DMS153 (cell line): Measurements from ENCODE around the gene GPAM.

Experiments
- DNase-seq: peaks from one replicate; lab custom pipeline; 2025; lab: John Stamatoyannopoulos, UW

Gene GPAM

DNA sequence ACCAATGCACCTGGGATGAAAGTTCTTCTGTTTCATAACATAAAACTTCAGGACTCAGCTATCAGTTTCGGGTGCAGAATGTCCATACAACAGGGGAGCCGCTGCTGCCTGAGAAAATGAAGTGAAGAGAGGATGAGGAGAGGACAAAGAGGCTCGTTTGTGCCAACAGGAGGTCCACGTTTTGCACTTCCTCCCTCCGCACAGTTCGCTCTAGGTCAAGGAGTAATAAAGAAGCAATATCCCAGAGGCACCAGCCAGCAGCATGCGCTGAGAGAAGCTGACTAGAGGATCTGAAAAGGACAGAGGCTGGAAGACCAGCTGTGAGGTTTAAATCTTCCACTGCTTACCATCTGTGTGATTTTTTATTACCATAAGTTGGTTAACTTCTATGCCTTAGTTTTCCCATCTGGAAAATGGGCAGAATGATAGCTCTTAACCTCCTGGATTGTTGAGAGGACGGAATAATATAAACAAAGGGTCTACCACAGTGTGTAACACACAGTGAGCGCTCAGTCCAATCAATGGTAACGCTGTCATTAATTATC, 709 bp downstream of the GPAM start:
- no peak for DNase-seq

- no peak for DNase-seq
Measured at GRCh38 chr10:112177247-112177646, 6.3 kb downstream of the GPAM start.

GRCh38 chr10:112176543-112176942, 7.0 kb downstream of the GPAM start:
- DNase-seq: no peak

DNA sequence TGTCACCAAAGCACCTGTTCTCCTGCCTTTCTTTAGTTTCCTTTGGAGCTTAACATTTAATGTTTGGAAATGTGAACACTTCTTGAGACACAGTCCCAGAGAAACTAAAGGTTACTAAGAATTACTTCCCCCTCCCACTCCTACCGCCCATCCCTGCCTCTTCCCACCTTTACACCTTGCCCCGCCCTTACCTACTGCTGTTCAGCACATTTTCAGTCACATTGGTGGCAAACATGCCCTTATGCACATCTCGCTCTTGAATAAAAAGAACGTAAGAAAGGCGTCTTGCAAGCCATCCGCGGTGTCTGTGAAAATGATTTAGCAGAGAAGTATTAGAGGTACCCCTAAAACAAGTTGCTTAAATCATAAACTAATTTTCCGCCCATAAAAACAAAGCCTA, 8.2 kb downstream of the GPAM start:
- no peak for DNase-seq

DNA sequence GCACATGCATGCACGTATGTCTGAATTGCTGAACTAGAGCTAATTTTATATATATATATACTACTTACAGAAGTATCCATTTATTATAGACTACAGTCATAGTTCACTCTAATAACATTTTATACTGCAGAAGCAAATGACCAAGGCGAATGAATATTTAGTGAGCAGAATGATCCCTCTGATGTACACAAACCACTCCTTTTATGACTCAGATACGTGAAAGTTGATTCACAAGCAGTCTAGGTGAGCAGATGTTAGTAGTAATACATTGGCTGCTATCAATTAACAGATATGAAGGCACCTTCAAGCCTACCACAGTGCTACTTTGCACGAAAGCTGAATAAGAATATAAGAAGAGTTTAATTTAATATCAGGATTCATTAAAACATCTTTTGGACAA, 10.4 kb downstream of the GPAM start:
- no peak for DNase-seq

DNA sequence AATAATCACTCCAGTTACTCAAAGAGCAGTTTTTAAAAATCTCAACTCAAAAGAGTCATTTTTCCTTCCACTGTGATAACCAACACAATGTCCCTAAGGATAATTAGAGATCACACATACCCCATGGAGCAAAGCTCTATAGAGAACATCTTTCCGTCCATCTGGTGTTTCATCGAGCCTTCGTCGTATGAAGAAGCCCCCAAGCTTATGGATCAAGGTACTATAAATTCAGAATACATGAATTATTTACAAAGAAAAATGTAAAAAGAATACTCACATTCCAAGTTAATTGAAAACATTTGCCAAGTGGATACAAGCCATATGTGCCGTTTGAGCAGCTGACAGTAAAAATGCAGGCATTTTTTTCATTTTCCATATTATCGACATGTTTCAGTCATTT, 14.8 kb downstream of the GPAM start:
- no peak for DNase-seq

DNA sequence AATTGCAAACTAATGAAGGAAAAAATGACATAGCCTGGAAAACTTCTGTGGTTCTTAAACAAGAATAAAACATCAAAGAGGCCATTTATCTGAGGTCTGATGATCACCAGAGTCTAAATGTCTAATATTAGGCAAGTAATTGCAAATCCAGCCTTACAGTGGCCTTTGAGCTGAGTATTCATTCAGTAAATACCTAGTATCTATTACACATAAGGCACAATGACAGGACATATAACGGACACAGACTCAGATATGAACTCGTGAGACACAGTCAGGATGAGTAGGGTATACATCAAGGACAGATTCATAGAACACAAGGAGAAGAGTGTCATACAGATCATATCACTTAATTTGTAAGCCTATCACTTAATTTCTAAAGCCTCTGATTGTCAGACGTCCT, 16.8 kb downstream of the GPAM start:
- no peak for DNase-seq

GRCh38 chr10:112161757-112162518, 21.6 kb downstream of the GPAM start:
- DNase-seq: no peak

GRCh38 chr10:112160834-112161233, 22.7 kb downstream of the GPAM start:
- DNase-seq: no peak

DNA sequence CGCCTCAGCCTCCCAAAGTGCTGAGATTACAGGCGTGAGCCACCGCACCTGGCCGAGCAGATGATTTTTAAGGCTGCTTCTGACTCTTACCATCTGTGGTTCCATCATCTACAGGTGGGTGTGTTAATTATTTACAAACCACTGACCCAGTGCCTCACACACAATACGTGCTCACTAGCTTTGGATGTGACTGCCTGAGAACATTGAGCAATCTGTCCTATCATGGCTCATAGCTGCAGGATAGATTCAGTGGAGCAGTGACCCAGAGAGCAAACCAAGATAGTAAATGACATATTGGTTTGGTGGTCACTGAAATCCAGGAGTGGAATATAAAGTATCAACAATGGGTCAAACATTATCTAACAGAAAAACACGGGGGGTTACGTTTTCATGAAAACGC, 24.1 kb downstream of the GPAM start:
- no peak for DNase-seq

- DNase-seq: no peak
Measured at GRCh38 chr10:112151524-112152039, 32.0 kb downstream of the GPAM start.

DNA sequence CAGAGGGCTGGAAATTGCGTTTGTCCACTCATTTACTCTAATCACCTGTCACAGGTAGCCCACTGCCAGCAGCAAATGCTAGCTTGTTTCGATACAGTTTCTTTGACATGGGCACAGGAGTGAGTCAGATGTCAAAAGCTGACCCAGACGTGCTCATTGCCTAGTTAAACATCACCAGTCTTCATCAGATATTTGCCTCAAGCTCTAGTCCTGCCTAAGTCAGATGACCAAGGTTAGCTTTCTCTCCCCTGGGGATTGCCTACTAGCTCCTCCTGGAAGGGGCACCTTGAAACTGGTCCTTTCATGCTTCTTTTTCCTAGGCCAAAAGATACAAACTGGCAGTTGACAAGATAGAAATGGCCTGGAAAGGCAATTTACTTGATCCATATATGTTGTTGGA, 35.2 kb downstream of the GPAM start:
- DNase-seq: no peak

DNA sequence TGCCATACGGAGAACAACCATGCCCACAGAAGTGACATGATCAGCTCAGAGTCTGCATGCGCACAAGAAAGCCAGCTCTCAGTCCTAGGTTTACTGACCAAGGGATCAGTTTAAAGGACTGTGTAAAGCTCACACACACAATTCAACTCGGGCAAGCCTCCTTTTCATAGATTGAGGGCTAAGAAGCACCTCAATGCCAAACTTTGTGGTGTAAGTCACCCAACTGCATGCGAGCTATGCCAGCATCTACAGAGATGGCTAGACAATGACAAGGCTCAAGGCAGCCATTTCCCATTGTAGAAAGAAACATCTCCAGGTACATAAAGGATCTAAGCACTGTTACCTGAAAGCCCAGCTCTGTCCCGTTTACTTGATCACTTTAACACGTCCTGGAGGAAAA, 36.8 kb downstream of the GPAM start:
- no peak for DNase-seq

DNA sequence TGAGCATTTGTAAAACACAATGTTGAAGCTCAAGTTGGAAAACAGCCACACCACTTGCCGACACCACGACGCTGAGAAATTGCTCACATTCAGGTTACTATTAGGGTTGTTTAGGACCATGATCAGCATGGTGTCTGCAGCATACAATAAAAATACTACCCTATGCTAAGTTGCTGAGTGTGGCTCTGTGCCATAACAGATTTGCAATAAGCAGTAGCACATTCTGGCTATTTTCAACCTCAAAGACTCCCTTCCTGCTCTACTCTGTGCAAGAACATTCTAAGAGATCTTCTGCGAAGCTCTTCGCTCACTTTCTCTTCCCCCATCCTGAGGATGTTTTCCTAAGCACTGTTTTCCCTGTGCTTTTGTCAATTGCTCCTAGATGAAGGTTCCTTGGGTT, 38.3 kb downstream of the GPAM start:
- DNase-seq: no peak

GRCh38 chr10:112143420-112143819, 40.1 kb downstream of the GPAM start:
- DNase-seq: no peak

GRCh38 chr10:112141292-112141691, 42.3 kb downstream of the GPAM start:
- no peak for DNase-seq

- peak; percentile 37 for DNase-seq
Measured at GRCh38 chr10:112140110-112140970, 43.2 kb downstream of the GPAM start.

- DNase-seq: no peak
Measured at GRCh38 chr10:112139176-112139575, 44.4 kb downstream of the GPAM start.

DNA sequence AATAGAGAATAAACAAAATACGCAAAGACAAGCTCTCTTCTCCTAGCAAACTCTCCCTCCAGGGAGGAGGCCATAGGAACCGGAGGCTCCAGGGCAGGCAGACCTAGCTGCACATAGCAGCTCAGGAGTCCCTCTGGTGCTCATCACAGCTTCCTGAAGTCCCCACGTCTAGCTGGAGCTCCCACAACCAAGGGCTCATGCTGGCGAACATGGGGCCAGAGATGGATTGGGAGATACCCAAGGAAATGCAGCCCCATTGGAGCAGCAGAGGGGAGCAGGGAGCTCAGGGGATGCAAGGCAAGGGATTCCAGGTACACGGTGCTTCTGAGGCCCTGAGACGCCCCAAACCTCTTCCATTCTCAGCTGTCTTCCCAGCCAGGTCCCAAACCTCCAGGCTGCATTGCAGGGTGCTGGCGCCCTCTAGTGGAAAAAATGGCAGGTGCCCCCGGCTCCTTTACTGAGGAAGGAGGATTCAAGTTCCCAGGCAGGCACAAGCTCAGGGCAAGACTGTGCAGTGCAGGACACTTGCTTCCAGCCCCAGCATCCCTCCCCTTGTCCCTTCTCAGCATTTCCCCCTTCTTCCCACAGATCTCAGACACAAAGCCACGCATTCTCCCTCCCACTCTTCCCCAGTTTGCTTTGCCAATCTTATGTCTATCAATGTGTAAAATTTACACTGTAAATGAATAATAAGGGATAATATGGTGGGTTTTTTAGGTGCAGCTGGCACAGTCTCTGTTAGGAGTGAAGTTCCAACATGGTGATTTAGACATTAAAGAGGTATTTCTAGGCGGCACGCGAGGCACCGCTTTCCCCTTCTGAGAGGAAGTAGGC, 46.2 kb downstream of the GPAM start:
- no peak for DNase-seq

GRCh38 chr10:112136486-112137153, 46.9 kb downstream of the GPAM start:
- no peak for DNase-seq

- DNase-seq: no peak
Measured at GRCh38 chr10:112135604-112136003, 48.0 kb downstream of the GPAM start.
